Inflammatory macrophage treated with lipopolysaccharide for 1 hour (primary cell): ENCODE measurements around the gene FOXA1.

Experiments
- DNase-seq, 2 donors: peaks; one replicate each; pipeline ENCODE4 v3.0.0-alpha.2; 2020 to 2022

Gene FOXA1

DNA sequence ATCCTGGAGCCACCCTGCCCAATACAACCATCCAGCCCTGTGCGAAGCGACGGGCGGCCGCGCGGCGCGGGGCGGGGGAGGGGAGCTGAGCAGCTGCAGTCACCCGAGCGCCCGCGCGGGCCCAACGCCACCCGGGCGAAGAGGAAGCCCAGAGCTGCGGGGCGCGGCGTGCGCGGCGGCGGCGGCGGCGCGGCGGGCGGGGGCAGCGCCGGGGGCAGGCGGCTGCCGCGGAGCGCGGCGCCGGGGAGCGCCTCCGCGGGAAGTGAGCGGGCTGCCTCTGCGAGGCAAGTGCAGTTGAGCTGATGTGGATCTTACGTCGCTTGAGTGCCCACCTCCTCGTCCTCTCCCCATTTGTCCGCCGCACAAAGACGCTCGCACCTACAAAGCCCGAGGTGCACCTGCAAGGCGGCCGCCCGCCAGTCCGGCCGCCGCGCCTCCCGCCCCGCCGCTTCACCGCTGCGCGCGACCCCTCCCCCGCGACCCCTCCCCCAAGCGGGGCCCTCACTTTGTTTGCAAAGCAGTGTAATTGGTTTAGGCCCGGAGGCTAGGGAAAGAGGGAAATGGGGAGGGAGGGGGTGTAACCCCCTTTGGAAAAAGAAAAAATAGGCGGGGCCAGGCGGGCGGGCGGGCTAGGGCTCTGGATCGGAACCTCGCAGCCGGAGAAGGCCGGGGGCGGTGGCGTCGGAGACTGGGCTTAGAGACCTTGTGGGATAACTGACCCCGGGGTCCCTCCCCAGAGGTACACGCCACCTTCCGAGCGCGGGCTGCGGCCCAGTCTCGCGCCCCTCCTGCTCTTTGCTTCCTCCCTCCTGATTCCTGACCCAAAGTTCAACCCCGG, at the start of gene FOXA1, which contains the start of gene TTC6:
FOXA1 (minus strand) TSS at position 279 of the 838 bp plus-strand sequence; CDS start at position 2, 277 bp downstream.
TTC6 (plus strand) TSS at position 659 of the 838 bp plus-strand sequence. CDS start 26,436 bp downstream, outside the sequence.
- peak in 1 of 2 donors; percentile 2 for DNase-seq

DNA sequence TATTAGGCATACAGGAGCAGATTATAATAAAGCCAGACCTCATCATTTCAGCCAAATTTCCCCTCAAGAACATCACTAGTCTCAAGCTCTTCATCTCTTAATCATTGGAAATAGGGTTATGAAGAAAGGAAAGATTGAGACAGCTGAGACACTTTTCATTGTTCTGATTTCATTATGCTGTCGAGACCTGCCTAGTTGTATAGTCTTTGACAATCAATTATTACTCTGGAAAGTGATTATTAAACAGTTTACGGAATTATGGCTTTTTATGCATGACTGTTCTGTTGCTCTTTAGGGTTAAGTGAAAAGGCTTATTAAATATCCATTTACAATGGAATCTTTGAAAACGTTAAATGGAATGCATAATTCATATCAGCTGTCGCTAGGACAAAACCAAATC, 48.7 kb upstream of the FOXA1 start:
- no peak for DNase-seq

DNA sequence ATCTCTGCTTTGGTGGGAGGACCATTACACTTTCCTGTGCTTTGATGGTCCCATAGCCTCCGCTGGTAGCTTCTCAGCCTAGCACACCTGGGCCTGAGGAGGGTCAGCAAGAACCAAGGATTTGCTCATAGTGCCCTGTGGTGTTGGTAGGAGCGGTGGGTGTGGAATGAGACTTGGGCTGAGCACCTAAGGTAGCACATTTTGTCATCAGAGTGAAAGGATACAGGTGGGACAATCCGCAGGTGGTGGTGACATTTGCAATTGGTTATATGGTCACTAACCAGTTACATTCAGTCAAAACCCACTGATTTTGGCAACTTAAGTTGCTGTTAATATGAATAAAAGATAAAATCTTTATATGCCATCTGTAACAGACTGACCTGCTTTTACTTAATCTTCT, 47.1 kb upstream of the FOXA1 start:
- no peak for DNase-seq

DNA sequence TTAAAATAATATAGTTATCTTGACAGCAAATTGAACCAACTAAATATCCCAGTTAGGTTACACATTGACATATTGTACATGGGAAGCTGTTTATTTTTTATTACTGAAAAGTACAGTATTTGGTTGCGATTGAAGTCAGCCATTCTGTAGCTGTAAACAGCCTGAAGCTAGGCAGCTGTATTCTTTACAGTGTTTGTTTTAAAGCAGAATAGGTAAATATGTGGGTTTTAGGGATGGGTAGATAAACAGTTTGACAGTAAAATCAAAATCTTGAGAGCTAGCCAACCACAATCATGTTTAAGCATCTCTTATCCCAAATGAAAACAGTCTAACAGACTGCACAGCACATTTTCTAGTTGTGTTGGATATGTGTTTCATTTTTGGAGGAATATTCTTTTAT, 46.1 kb upstream of the FOXA1 start:
- no peak for DNase-seq

DNA sequence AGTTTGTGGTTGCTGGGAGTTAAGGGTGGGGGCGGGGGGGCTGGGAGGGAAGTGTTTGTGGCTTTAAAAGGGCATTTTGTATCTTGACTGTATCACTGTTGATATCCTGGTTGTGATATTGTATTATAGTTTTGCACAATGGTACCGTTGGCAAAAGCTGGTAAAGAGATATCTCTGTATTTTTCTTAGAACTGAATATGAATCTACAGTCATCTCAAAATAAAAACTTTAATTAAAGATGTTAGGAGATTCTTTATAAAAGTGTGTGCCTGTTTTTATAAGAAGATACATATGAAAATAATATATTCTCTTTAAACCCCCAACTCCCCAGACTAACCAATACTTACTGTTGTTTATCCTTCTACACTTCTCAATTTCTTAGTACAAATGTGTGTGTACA, 43.5 kb upstream of the FOXA1 start:
- DNase-seq: no peak

DNA sequence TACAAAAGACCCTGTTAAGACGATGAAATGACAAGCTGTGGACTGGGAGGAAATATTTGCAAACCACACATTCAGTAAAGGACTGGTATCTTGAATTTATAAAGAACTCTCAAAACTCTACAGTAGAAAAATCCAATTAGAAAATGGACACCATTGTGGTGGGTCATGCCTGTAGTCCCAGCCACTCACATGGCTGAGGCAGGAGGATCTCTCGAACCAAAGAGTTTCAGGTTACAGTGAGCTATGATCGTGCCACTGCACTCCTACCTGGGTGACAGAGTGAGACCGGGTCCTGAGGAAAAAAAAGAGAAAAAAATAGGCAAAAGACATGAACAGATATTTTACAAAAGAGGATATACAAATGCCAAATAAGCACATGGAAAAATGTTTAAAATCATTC, 42.3 kb upstream of the FOXA1 start:
- no peak for DNase-seq

DNA sequence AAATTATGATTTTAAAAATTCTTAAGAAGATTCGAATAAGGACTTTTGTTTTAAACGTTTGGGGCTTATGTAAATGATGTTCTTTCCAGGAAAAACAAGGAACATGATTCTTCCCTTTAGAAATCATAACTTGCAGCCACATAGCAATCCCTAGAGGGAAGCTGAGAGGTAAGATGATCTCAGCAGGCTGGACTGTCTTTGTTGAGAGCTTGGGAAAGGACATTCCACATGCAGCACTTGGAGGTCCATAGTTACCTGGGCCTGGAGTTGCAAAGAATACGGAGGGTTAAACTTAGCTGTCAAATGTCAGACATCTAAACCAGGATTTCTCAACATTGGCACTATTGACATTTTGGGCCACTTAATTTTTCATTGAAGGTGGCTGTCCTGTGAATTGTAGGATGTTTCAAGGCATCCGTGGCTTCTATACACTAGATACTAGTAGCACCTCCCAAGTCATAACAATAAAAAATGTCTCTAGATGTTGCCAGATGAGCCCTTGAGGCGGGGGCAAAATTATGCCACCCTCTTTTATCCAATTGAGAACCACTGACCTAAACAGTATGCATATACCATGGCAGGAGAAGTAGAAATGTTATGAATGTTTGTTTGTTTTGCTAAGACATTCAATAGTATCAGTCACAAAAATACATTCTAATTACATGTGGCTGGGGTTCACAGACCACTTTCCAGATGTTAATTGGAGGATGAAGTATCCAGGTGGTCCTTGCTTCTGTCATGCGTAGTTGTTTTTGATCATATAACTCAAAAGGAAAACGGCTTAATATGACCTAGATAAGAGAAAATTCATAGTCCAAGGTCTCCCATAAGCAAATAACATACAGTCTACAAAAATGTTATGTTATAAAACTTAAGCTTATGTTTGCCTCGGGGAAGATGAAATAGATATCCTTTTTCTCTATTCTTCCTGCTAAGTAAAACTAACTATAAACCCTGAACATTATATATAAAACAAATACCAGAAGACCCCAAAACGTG, 30.8 kb upstream of the FOXA1 start:
- DNase-seq: no peak

DNA sequence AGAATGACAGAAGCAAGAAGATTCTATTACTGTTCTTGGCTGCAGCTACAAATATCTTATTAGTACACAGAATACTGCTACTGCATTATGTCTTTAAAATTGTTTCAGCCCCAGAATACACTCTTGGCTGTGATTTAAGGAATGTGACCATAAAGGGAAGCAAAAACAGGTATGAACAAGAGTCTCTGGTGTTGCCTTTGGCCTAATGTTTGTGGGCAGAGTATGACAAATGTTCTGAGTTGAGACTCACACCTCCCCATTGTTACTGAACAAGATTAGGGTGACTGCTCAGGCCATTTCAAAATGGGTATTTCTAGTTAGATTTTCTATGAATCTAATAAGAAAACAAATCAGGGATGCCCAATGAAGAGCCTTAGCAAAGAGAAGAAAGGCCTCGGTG, 28.9 kb upstream of the FOXA1 start:
- DNase-seq: no peak

DNA sequence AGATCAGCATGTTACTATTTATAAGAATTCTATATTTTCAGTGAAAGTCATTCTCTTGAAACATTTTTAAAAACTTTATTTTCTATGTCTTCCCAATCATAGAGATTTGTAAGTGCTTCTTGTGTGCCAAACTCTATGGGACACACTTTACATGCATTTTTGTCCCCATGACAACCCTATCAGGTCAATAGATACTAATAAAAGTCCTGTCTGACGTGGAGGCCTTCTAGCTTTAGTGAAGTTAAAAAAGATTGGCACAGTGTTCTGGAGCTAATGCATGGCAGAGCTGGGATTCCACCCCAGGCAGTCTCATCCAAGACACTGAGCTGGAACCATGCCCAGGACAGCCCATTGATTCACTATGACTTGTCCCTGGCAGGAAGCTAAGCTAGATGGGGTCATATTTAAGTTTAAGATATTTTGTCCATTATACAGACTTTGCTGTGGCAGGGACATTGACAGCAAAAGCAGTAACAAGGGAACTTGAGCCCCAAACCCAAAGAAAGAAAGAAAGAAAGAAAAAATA, 28.4 kb upstream of the FOXA1 start:
- DNase-seq: no peak

DNA sequence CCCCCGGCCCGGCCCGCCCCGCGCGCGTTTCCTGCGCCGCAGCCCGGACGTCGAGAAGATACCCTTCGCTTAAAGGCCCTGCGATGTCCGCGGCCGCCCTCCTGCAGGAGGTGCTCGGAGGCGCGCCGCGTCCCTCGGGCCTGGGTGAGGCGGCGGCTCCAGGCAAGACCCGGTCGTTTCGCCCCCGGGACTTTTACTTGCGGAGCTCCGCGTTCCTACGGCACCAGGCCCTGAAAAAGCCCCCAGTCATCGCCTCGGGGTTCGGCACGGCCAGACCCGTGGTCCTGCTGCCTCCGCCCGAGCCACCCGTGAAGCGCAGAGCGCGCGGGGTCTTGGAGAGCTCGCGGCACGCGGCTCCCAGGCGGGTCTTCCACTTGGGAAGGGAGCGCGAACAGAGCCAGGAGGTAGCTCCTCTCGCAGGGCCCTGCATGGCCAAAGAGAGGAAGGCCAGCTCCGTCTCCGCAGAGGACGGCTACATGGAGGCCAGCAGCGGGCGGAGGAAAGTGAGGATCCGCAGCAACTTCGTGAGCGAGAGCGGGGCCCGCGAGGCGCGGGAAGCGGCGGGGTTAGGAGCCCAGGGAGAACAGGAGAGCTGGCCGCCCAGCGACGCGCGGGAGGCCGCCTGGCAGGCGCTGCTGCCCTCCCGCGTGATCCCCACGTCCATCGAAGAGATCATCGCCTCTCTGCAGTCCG, 27.3 kb upstream of the FOXA1 start:
- no peak for DNase-seq

DNA sequence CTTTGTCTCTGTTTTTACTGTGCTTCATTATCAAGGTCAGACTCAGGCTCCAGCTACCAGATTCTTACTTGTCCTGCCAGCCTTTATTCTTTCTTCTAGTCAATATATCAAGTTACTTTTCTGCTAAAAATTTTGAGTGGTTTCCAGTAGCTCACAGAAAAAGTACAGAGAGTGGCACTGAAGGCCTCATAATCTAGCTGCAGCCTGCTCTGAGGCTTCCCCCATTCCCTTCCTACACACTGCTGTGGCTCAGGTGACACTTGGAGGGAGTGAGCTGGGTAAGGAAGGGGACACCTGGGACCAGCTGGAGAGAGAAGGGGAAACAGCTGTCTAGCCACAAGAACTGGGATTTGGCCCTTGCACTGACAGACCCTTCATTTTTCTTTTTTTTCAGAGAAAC, 25.8 kb upstream of the FOXA1 start:
- DNase-seq: no peak

DNA sequence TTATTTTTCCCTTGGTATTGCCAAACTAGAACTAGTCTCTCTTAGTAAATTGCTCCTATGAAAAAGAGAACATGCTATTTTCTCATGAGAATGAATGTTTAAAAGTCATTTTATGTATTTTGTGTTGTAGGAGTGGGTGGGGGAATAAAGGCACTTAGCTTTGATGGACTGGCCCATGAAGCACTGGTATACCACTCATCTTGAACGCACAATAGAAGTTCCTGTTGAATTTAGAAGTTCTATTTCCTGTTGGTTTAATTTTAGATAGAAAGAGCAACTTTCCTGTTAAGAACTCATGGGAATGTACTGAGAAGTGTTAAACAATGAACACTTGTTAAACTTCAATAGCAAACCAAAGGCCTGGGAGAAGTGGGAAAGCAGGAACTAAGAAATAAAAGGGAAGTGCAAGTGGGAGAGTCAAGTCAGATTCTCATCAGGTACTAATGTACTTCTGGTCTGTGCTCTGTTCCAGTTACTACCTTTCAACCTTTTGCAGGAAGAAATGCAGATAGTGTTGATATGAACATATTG, 23.5 kb upstream of the FOXA1 start:
- DNase-seq: no peak

DNA sequence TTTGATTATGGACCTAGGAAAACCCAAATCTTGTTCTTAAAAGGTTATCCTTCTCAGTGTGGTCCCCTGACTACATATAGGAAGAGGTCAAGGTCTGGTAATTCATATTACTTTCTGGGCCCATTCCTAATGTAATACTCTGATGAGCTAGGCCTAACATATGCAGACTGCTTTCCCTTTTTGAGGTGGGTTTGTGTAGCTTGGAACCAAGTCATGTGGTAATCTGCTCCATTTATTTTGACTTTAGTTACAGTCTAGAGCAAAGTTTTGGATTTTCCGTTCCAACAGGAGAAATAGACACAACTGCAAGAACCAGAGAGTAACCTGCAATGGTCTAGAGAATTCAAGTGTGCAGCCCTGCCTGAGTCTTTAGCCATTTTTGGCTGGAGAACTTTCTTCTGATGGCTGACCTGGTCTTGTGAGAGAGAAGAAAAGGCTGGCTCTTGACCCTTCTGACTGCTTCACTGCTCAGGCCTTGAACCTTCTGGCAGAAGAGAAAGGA, 22.9 kb upstream of the FOXA1 start:
- DNase-seq: no peak

DNA sequence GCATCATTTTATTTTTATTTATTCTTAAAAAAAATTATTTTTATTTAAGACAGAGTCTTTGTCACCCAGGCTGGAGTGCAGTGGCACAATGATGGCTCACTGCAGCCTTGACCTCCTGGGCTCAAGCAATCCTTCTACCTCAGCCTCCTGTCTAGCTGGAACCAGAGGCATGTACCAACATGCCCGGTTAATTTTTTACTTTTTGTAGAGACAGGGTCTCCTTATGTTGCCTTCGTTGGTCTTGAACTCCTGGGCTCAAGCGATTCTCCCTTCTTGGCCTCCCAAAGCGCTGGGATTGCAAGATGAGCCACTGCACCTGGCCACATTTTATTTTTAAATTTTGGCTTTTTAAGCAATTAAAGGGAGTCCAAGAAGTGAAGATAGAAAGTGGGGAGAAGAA, 21.8 kb upstream of the FOXA1 start:
- DNase-seq: no peak

DNA sequence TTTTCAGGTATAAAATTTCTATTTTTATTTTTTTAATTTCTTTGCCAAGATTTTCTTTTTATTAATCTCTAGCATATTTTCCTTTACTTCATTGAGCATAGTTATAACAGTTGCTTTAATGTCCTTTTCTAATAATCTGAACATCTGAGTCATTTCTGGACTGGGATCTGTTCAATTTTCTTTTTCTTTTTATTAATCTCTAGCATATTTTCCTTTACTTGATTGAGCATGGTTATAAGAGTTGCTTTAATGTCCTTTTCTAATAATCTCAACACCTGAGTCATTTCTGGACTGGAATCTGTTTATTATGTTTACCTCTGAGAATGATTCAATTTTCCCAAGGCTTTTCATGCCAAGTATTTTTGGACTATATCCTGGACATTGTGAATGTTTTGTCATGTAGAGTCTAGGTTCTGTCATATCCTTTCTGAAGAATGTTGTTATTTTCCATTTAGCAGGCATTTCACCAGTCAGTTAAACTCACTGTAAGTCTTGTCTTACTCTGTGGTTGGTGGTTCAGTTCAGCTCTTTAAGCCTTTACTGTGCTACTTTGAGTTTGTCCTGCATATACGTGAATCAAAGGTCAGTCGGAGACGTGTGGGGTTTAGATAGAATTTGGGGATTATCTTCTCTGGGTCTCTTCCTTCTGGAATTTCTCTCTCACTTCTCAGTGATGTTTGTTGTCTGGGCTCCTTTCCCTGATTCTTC, 20.7 kb upstream of the FOXA1 start:
- no peak for DNase-seq

DNA sequence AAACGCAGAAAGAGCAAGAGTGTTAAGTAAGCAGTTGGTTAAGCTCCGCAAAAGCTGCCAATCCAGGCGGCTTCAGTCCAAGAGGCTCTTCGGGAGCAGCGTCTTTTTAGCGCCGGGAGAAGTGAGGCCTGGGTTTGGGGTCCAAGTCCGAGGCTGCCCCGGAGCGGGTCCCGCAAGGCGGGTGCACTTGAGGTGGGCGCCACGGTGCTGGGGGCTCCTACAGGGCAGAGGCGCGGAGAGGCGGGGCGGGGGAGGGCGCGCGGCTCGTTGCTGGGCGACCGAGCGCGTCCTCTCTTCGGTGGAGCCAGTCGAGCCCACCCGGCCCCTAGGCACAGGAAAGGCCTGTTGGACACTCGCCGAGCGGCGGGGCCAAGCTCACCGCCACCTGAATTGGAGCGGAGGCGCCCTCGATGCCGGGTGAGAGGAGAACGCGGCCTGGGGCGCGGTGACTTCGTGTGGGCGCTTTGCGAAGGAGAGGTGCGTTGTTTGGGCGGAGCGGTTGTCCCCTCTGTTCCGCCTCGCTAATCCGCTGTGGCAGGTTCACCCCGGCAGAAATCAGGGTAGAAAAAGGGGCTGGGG, 16.0 kb upstream of the FOXA1 start:
- no peak for DNase-seq

DNA sequence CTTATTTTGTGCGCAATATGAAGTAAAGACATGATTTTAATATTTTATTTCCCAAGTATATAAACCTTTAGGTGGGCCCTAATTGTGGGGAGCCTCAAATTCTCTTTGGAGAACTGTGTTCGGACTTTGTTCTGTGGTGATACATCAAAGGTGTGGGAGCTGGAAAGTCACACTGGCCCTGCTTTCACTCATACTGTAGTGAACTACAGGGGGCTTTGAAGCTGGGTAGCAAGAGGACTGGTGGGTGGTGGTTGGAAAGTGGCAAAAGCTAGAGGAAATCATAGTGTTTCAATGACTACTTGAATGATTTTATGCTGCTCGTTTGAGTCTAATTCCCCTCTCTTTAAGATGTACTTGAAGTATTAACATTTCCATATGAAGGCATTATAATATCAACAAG, 13.6 kb upstream of the FOXA1 start:
- DNase-seq: no peak

DNA sequence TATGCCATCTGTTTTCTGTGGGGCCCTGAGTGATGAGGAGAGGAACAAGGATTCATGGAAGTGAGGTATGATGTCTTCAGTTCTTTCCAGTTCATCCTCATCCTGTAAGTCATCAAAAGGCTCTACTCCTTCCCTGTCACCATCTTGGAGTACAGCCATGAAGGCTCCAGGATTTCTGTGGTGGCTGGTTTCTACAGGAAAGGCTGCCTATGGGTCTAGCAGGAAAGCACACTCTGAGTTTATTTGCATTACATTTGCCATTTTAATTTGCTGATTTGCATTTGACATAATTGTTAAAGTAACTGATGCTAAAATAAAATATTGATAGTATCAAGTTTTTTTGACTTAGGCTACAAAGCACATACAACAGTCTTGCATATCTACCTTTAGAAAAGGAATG, 11.6 kb upstream of the FOXA1 start:
- no peak for DNase-seq

DNA sequence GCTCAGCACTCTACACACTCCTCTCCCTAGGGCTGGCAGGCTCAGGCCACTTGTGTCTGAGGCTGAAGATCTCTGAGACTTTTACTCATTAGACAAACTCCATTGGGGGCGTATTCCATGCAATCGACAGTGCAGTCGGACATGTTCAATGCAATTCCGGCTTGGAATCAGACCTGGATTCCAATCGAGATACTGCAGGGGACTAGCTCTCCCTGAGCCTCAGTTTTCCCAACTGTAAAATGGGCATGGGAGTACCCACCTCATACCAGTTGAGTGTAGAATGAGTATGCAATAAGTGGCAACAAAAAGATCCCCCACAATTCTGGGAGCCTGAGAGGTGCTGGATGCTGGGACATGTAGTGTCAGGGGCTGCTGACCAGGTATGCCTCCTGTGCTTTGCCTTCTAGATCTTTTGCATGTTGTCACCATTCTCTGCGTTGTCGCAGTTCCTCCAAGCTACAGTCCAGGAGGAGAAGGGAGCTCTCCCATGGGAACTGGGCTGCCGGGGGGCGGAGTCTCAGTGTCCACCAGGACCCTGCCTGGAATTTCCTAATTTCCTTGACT, 8.7 kb upstream of the FOXA1 start:
- no peak for DNase-seq

DNA sequence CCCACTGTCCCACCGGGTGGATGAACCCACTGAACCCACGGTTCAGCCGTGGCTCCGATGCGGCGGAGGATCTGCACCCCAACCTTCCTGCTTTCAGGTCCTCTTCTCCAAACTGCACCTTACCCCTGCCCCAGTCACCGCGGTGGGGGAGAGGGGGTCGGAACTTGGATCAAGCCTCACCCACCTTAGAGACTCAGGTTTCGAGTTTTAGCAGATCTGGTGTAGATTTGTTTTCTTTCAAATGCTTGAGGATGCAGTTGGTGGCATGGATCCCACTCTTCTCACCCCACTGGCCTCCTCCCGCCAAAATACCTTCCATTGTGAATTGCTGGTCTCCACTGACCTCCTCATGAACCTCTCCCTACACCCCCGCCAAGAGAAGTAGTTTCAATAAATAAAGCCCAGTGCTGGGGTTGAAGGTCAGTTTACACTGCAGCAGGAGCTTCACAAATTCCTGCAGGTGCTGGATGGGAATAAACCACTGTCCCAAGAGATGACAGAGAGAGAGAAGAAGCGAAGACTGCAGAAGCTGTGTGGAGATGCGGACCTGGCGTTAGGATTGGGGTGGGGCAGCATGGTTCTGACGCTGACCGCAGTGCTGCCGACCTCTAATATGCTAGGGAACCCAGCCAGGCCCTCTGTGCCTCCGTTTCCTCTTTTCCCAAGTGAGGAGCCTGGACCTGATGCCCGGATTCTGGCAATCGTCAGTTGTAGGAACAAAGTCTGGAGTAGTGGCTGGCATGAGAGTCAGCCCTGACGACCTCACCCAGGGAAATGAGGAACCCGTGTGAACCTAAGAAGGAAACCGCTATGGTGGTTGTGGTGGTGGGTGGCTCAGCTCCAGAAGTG, 7.8 kb upstream of the FOXA1 start:
- no peak for DNase-seq
